Measurements from ENCODE around the gene ZBTB17. TPM values are rescaled to one million over a fixed set of nuclear protein-coding genes. Genes with fewer than 3 reads are reported as not detected.
A peak's percentile ranks its signal among the peaks of the same experiment; 100 is the strongest.

Gene ZBTB17
- total RNA-seq, 1 donor from 2014 or later = 46.9 TPM

DNA sequence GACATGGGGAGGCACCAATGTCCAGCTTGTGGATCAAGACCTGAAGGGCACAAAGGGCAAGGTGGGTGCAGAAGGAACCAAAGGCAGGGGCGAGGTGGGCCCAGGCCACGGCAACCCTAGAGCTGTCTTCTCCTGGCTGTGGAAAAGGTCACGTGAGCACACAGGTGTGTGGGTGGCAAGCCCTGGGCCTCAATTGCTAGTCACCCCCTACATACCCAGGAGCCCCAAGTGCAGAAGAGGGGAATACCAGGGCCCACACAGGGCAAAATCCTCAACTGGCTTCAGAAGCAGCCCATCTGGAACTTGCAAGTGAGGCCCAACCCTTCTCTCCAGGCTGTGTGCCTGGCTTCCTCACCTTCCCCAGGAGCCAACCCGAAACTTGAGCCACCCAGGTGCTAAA lies 25.6 kb downstream of the ZBTB17 start:
- FAIRE-seq (no peak), DNase-seq (ENCODE audit: low spot score in 2 of 2) (no peak)

DNA sequence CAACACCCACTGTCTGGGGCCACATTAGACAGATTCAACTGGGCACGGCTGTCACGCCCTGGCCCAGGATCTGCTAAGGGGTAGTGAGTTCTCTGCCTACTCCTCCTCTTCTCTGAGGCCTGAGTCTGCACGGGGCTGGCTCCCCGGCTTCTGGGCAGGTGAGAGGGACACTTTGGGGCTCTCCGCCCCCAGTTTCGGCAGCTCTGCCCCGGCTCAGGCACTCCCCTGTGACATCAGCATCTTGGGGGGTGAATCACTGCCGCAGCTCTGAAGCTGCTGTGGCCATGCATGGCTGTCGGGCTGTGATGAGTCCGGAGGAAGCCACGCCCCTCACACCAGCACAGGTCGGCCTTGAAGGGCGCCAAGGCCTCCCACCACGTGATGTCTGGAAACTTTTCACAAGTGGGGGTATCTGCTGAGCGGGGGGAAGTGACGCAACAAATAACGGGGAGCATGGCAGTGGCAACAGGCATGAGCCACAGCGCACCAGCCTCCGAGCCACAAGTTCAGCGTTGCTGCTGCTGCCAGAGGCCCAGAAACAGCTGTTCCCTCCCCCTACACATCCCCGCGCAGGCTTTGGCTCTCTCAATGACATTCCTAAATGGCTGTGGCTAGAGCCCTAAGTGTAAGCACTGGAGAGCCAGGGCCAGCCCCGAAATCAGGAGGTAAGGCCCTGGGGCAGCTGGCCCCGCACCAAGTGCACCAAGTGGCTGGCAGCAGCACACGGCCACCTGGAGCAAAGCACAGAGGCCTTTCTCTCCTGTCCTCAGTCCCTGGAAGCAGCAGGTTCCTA lies 26.3 kb downstream of the ZBTB17 start:
- DNase-seq (ENCODE audit: low spot score in 2 of 2) = peak in 1 of 2 donors; percentile 80

DNA sequence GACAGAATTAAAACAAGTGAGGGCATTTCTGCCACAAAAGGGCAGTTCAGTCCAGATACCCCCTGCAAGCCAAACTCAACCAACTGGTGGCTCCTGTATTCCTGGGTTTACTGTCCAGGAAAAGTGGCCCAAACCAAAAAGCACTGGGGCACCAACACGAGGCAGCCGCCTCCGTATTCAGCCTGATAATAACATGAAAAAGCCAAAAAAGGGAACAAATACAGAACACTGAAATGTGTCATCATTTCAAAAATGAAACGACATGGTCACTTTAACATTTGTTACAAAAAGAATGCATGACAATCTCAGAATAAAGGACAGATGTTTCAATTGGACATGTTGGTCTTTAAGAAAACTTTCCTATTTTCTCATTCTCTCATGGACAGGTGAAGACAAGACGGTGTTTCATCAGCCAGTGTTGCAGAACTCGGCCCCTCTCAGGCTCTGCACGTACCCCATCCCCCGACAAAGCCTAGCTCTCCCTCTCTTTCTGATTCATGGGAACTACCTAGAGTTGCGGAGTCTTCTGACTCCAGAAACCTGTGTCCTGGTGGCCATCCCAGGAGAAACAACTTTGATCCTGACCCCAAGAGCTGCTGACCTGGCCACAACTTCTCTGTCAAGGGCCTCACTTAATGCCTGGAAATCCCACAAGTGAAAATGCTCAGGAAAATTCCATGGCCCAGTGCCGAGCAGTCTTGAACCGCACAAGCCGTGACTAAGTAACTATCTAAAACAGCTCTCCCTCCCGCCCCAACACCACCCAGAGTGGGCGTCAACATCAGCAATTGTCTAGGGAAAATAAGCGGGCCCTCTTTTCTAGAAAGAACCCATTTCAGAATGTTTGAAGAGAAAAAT lies 27.1 kb downstream of the ZBTB17 start:
- no peak for FAIRE-seq
- no peak for DNase-seq (ENCODE audit: low spot score in 2 of 2)

More for the DNA sequence above, 26.3 kb downstream of the ZBTB17 start:
- FAIRE-seq = no peak

DNA sequence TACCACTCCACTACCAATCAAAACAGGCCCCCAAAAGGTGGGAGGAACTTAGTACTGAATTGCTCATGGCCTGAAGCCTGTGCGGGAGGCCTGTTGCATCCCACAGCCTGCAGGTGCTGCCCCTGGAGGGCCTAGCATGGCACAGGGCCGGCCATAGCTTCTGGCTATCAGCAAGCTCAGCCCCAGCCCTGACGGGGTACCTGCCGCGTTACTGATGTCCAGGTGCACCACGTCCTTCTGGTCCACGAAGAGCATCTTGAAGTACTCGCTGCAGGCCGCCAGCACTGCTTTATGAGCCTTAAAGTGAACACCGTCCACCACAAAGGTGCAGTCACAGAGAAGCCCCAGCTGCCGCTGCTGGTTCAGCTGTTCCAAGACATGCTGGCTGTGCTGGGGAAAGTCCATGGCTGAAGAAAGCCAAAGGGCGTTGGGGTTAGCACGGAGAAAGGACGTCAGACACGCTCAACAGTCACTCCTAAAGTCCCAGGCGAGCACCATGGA lies 27.8 kb downstream of the ZBTB17 start:
- no peak for FAIRE-seq
- DNase-seq (ENCODE audit: low spot score in 2 of 2) = no peak

DNA sequence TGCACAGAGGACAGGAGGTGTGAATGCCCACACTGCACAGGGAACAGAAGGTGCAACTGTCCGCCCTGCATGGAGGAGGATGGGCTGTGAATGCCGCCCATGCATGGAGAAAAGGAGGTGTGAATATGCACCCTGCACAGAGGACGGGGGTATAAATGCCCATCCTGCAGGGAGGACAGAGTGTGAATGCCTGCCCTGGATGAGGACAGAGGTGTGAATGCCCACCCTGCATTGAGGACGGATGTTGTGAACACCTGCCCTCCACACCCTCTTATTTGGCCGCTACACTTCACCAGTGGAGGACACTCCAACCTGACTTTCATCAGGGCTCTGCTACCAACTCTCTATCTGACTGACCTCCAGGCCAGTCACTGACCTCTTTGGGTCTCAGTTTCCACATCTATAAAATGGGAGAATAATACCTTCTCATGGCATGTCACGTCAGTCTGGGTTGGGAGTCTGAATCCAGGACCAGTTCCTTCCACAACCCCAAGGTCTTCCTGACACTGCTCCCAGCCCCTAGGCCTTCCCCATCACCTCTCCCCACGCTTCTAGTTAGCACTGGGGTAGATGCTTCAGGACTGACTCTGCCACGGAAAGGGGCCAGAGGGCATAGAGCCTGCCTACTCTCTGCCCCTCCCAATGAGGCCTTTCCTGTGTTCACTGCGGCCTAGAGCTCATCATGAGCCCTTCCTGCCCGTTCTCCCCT lies 28.4 kb downstream of the ZBTB17 start:
- FAIRE-seq (no peak), DNase-seq (ENCODE audit: low spot score in 2 of 2) (no peak)

DNA sequence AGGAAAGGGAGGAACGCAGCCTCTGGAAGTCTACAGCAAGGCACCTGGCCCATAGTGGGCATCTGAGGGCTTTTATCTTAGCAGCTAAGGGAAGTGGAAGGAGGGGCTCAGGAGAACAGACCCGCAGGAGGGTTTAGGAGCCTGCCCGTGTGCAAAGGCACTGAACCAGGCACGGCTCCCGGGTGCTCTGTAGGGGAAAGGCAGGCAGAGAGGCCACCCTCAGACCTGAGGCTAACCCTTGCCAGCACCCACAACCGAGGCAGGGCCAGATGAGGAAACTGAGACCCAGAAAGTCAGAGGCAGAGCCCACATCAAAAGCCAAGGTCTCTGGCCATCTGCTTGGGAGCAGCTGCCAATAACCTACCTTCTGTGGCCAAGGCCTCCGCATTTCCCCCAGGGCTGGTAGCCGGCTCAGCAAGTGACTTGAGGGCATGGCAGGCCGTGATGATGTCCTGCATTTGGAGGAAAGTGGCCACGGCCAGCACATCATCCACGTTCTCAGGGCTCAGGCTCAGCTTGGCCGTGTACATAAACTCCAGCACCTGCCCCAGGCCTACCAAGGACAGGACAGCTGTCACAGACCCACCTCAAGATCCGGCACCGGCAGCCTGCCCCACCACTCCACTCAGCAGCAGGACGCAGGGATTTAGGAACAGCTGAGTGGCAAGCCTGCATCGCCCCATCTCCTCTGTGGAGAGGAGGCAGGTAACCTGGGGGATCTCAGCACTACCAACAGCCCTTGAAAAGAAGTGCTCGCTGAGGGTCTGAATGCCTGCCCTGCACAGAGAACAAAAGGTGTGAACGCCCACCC lies 29.1 kb downstream of the ZBTB17 start:
- no peak for DNase-seq (ENCODE audit: low spot score in 2 of 2)
- no peak for FAIRE-seq

DNA sequence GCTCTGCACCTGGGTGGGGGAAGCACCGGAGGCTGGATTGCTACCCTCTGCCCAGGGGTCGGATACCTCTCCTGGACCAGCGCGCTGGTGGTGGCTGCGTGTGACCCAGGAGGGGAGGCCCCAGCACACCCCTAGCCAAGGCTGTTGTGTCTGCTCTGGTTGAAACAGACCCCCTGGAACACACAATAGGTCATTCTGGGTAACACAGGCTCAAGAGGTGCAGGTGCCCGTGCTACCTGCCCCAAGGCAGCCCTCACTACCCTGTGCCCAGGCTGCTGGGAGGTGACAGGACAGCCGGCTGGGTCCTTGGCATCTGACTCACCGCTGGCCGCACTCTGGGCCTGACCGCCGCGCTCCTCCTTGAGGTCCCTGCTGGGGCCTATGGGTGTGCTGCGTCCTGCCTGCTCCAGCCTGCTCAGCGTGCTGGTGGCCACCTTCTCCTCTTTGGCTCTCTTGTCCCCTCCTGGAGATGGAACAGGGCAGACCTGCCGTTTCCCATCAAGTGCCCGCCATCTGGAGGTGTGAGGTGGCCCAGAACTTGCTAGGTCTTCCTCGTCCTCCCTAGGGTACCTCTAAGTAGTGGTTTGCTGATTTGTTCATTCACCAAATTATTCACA lies 30.0 kb downstream of the ZBTB17 start:
- FAIRE-seq (no peak), DNase-seq (ENCODE audit: low spot score in 2 of 2) (no peak)

DNA sequence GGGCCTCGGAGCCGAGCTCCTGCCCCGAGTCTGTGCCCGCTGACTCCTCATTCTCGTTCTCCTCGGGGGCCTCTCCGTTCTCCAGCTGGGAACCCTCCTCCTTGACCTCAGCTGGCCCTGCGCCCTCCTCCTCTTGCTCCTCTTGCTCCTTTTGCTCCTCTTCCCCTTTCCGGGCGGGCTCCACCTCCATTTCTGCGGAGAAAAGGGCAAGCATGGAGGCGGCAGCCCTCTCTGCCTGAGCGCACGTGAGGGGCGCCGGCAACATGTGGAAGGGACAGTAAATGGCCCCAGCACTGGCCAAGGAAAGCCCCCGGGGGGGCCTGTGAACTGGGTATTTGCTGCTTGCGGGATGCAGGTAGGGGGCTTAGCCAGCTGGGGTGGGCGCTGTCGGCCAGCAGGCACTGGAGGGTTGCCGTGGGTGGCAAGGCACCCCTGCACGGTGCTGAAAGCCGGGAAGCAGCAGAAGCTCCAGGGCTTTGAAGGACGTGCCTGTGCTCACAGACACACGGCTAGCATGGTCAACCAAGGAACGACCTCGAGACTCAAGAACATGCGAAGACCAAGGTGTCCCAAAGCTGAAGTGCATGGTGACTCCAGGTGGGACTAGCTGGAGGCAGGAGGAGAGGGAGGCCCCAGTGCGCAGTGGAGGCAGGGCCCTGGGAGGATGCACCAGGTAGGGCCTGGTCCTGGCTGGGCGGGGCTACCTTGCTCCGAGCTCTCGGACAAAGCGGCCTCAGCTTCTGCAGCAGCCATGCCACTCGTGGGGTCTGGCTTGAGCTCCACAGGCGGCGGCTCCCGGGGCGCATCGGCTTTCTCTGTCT lies 30.7 kb downstream of the ZBTB17 start:
- DNase-seq (ENCODE audit: low spot score in 2 of 2) = no peak
- FAIRE-seq = no peak

DNA sequence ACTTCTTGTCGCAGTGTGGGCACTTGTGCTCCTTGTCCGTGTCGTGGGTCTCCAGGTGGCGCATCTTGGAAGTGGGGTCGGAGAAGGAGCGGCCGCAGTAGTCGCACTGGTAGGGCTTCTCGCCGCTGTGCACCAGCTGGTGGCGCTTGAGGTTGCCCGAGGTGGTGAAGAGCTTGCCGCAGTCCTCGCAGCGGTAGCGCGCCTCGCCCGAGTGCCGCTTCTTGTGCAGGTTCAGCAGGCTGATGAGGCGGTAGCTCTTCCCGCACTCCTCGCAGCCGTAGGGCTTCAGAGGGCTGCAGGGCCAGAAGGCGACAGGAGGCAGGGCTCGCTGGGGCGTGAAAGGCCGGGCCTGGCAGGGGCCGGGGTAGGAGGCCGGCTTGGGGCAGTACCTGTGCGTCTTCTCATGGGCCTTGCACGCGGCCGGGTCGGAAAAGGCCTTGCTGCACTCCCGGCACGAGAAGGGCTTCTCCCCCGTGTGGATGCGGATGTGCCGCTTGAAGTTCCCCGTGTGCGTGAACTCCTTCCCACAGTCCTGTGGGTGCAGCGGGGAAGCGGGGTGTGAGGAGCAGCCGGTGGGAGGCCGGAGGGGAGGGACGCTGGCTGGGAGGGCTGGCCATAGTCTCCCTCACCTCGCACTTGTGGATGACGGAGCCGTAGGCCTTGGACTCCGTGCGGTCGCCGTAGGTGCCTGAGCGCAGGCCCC lies 31.4 kb downstream of the ZBTB17 start:
- no peak for FAIRE-seq
- DNase-seq (ENCODE audit: low spot score in 2 of 2) = no peak

DNA sequence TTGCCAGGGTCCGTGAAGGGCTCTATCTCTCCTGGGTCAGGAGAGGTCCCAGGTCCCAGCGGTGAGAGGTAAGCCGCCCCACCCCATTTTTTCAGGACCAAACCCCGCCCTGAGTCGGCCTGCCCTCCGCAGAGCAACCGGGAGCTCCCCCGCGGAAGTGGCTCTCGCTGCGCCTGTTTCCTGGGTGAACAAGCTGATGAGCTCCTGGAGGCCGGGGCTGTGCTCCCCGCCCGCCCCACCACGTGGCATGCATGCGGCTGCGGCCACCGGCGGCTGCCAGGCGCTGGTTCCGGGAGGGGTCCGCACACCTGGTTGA lies 32.0 kb downstream of the ZBTB17 start:
- DNase-seq (ENCODE audit: low spot score in 2 of 2) = no peak
- no peak for FAIRE-seq

DNA sequence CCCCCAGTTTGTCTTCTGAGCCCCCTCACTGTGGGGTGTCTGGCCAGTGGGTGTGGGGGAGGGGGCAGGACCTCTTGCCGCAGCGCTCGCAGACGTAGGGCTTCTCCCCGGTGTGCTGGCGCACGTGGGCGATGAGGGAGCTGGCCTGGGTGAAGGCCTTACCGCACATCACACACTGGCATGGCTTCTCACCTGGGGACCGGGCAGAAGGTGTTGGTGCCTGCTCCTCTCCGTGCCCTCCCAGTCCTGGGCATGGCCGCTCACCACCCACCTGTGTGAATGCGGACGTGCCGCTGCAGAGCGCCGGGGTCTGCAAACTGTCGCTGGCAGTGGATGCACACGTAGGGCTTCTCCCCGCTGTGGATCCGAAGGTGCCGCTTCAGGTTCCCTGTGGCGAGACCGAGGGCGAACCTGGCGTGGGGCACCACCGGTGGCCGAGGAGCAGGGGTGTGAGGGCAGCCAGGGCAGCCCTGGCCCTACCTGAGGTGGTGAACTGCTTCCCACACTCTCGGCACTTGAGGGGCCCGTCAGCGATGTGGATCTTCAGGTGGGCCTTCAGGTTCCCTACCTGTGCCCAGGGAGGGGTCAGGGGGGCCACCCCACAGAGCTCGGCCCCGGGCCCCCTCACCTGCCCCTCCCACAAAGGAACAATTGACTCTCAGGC lies 32.4 kb downstream of the ZBTB17 start:
- FAIRE-seq = no peak
- no peak for DNase-seq (ENCODE audit: low spot score in 2 of 2)

DNA sequence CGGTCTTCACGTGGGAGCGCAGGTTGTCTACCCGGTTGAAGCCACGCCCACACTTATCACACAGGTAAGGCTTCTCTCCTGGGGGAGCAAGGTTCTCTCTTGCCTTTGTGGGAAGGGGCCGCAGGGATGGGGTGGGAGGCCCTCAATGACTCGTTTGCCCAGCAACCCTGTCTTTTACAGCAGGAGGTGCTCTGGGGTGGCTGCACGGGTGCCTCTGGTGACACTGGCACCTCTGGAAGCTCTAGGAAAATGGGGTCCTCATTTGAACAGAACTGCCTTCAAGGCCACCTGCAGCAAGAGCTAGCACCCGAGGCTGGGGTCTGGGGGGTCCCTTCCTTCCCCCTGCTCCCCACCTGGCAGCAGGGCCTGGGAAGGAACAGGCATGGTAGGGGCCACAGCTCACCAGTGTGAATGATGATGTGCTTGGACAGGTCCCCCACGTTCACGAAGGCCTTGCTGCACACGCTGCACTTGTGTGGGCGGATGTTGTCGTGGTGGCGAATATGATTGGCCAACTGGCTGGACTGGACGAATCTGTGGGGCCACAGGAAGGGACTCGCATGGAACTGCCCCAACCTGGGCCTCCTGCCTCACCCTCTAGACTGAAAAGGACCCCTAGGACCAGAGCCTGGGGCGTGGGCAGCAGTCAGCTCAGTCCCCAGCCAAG lies 33.1 kb downstream of the ZBTB17 start:
- no peak for FAIRE-seq
- DNase-seq (ENCODE audit: low spot score in 2 of 2) = no peak

DNA sequence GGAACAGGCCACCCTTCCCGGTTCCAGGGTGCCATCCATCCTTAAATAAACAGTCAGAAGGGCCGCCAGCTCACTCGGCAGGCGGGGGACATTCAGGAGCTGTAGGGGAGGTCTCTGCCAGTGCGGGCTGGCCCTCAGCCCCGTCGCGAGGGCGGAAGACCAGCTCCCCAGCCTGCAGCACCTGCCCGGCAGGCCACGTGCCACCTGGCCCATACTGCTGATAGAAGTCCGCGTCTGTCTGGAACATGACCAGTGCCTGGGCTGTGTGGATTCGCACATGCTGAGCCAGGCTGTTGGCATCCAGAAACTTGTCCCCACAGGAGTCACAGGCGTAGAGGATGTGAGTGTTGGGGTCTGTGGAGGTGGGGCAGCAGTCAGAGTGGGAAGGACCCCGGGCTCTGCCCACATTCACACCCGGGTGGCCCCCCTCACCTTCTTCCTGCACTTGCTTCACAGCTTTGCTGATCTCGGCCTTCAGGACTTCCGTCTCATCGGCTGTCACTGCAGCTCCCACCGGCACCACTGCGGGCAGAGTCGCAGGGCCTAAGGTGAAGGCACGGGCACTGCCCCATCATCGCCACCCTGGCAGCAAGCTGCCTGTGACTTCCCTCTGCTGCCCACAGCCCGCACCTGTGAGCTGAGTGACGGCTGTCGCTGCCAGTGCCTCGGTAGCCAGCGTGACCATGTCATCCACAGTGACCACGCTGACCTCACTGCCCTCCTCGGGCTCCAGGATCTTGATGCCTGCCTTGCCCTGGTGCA lies 33.8 kb downstream of the ZBTB17 start:
- no peak for FAIRE-seq
- DNase-seq (ENCODE audit: low spot score in 2 of 2) = no peak

DNA sequence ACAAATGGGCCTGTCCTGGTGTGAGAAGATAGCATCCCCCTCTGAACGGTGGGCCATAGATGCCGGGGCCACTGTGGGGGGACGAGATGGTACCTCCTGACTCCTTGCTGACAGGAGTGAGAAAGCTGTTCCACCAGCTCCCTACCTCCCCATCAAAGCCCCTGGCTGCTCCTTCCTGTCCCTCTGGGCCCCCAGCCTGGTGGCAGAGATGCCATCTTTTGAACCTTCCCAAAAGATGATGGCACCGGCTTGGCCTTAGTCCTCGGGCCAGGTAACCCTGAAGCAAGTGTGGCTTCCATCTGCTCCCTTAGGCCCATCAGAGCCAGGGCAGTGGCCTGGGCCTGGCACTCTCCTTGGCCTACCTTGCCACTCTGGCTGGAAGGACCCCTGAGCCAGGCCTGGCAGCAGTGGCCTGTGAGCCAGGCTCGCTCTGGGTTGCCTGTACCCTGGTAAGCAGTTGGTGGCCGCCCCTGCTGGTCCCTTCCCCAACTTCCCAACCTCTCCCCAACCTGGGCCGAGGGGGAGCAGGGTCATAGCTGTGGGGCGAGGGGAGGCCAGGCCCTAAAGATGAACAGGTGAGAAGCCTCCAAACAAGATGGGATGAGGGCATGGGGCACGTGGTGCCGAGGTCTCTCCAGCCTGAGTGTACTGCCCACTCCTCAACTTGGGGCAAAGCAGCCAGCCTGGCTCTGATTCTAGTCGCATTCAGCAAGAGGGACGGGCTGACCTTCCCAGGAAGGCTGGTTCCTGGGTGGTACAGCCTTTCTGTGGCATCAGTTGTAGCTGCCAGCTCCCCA lies 34.7 kb downstream of the ZBTB17 start:
- DNase-seq (ENCODE audit: low spot score in 2 of 2) (no peak), FAIRE-seq (no peak)

DNA sequence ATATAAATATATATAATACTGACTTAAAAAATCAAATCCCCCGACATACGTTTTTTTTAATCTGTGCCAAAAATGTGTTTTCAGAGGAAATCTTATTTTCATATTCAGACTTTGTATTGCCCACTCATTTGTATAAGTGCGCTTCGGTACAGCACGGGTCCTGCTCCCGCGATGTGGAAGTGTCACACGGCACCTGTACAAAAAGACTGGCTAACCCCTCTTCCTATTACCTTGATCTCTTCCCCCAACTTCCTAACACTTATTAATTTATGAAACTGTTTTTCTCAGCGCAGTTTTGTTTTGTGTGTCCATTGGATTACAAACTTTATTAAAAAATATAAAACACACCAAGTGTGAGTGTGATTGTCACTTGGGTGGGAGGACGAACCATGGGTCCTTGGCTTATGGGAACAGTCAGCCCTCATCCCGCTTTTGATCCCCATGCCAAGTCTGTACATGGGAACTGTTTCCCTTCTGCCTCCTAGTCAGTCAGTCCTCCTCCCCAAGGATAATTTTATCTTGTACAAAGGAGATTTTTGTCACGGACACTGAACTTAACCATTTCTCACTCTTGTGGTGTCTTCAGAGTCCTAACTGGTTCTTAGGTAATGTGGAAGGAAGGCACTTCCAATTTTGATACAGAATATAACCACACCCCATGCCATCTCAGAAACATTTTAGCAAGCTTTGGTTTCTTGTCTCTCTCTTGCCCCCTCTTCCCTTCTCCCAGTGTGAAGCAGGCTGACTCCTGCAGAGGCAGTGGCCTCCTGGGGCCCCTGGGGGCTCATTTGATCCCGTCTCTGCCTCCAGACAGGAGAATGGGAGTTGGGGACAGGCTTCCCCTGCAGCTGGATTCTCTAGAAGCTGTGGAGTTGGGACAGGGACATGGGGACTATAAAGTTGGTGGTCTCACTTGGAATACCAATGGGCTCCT lies 35.5 kb downstream of the ZBTB17 start:
- FAIRE-seq = no peak
- DNase-seq (ENCODE audit: low spot score in 2 of 2) = no peak

Data from frontal cortex (tissue), 4 donors.